ENCODE measurements around the gene FHIT.

The FHIT gene

DNA sequence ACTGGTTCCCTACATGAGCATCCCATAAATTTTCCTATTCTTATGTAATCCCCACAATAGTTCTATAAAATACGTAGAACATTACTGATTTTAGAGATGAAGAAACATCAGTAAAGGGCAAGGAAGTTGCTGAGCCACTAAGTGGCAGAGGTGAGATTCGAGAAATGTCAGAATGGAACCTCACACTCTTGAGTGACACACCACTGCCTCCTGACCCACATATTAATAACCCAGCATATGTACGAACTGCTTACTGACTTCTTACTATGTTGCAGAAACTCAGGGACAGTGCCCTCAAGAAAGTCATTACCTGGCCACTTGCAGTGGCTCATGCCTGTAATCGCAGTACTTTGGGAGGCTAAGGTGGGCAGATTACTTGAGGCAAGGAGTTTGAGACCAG is 1022.4 kb downstream of the FHIT start:
- no peaks in the 10 kb centered on the region for H3K4me1 ChIP-seq
- TF ChIP-seq, protein P1, sequence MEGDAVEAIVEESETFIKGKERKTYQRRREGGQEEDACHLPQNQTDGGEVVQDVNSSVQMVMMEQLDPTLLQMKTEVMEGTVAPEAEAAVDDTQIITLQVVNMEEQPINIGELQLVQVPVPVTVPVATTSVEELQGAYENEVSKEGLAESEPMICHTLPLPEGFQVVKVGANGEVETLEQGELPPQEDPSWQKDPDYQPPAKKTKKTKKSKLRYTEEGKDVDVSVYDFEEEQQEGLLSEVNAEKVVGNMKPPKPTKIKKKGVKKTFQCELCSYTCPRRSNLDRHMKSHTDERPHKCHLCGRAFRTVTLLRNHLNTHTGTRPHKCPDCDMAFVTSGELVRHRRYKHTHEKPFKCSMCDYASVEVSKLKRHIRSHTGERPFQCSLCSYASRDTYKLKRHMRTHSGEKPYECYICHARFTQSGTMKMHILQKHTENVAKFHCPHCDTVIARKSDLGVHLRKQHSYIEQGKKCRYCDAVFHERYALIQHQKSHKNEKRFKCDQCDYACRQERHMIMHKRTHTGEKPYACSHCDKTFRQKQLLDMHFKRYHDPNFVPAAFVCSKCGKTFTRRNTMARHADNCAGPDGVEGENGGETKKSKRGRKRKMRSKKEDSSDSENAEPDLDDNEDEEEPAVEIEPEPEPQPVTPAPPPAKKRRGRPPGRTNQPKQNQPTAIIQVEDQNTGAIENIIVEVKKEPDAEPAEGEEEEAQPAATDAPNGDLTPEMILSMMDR (IDR thresholded peaks at IDR 0.05; ENCODE audit: low read depth, low read length), result no peak
- no peaks in the 10 kb centered on the region for H3K27me3 ChIP-seq
- no peak overlapping the region for H3K4me3 ChIP-seq (ENCODE audit: low read depth, low read length)
- no peak for DNase-seq
- H3K36me3 ChIP-seq, result no peaks in the 10 kb centered on the region
- no peaks in the 10 kb centered on the region for H3K9me3 ChIP-seq

DNA sequence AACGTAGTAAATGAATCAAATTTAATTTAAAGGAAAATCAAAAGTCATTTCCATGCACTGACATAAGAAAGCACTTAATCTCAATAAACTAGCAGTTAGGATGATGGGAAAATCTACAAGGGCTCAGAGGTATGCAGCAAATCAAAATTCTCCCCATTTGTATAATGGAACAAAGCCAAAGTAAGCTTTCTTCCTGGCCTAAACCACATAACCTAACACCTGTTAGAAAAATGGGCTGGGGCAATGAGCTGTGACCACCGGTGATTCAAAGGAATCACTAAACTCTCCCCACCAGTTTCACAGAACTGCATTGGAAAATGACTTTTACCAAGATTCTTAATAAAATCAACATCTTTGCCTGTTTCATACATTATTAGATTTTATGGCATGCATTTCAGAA is 1024.3 kb downstream of the FHIT start:
- H3K27me3 ChIP-seq, result no peaks in the 10 kb centered on the region
- TF ChIP-seq, protein P1 (IDR thresholded peaks at IDR 0.05; ENCODE audit: low read depth, low read length), result no peak

DNA sequence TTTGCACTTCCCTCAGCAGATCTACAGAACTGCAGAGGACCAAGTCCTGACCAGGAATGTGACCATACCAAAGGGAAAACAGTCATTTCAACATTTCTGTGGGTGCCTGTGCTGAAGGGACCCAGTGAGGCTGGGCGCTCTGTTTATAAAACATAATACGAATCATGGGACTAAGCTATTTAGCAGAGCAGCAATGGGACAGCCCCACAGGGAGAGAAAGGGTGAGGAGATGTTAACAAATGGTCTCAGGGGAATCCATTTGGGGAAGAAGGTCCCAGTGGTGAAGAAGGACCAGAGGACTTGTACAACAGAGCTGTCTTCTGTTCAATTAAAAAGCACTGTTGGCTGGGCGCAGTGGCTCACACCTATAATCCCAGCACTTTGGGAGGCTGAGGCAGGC is 1025.4 kb downstream of the FHIT start:
- Histone ChIP-seq H3K4me3 (ENCODE audit: low read depth, low read length) (no peak overlapping the region), H3K36me3 (no peaks in the 10 kb centered on the region), H3K9me3 (no peaks in the 10 kb centered on the region), H3K27me3 (no peaks in the 10 kb centered on the region), H3K4me1 (no peaks in the 10 kb centered on the region)
- no peak for DNase-seq
- TF ChIP-seq, protein P1 (IDR thresholded peaks at IDR 0.05; ENCODE audit: low read depth, low read length), result no peak

More for the DNA sequence above, 1024.3 kb downstream of the FHIT start:
- no peaks in the 10 kb centered on the region for H3K4me1 ChIP-seq
- DNase-seq, result no peak
- no peaks in the 10 kb centered on the region for H3K36me3 ChIP-seq
- H3K9me3 ChIP-seq, result no peaks in the 10 kb centered on the region
- no peak overlapping the region for H3K4me3 ChIP-seq (ENCODE audit: low read depth, low read length)

DNA sequence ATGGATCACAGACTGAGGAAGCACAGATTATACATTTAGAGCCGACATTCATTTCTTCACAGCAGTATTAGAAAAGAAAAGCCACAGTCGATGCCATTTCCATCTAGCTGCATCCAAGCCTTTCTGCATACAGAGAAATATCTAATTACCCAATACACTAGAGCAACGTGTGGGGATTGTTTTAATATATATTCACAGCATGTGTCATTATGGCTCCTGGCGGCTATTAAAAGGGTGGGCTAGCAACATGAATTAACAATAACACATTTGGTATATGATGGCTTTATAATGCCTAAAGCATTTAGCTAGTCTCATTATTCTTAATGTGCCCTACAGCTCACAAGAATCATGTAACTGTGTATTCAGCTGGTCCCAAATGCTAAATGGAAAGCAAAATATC is 1030.5 kb downstream of the FHIT start:
- Histone ChIP-seq H3K9me3 (no peaks in the 10 kb centered on the region), H3K4me1 (no peaks in the 10 kb centered on the region), H3K27me3 (no peaks in the 10 kb centered on the region), H3K36me3 (no peaks in the 10 kb centered on the region), H3K4me3 (ENCODE audit: low read depth, low read length) (no peak overlapping the region)
- TF ChIP-seq, protein P1 (IDR thresholded peaks at IDR 0.05; ENCODE audit: low read depth, low read length), result no peak
- DNase-seq, result no peak

DNA sequence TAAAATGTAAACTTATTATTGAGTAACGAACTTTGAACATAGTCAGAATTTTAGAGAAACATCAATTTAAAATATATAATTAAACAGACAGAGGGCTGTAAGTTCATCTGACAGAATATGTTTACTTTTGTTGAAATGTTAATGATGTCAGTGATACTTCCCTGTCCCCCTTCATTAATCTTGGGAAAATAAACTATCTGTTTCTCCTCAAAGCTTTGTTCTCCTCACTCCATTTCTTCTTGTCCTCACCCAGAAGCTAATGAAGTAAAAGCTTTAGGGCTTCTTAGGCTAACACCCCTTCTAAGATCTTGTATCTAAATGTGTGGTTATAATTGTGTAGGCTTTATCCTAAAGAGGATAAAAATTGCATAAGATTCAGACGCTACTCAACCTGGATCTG is 1031.8 kb downstream of the FHIT start:
- TF ChIP-seq, protein P1 (IDR thresholded peaks at IDR 0.05; ENCODE audit: low read depth, low read length), result no peak
- no peaks in the 10 kb centered on the region for H3K4me1 ChIP-seq

DNA sequence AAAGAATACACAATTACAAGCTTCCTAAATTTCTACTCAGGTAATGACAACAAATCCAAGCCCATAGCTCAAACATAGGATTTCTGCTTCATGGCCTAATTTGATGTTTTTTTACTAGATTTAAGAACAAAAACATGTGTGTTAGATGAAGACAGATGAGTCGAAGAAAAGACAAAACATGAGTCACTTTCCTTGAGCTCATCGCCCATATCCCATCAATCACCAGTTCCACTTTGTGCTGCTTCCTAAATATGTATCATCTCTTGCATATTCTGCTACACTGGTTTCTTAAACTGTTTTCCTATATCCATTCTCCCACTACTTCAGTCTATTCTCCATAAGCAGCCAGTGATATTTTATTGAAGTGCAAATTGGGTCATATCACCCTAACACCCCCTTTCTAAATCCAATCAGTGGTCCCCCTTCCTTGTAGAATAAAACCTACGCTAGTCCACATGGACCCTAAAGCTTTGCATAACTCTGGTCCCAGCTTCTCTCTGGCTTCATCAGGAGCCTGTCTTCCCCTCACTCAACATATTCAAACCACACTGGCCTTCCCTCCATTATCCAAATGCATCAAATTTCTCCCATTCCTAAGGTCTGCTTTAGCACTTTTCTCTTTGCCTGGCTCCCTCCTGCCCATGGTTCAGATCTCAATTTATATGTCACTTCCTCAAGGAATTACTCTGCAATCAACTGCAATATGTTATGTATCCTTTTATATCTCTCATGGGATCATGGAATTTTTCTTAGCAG is 1033.9 kb downstream of the FHIT start:
- no peaks in the 10 kb centered on the region for H3K27me3 ChIP-seq
- no peak overlapping the region for H3K4me3 ChIP-seq (ENCODE audit: low read depth, low read length)
- DNase-seq, result no peak
- H3K4me1 ChIP-seq, result no peaks in the 10 kb centered on the region
- H3K9me3 ChIP-seq, result no peaks in the 10 kb centered on the region
- no peaks in the 10 kb centered on the region for H3K36me3 ChIP-seq
- TF ChIP-seq, protein P1 (IDR thresholded peaks at IDR 0.05; ENCODE audit: low read depth, low read length), result no peak

More for the DNA sequence above, 1031.8 kb downstream of the FHIT start:
- H3K9me3 ChIP-seq, result no peaks in the 10 kb centered on the region
- H3K27me3 ChIP-seq, result no peaks in the 10 kb centered on the region
- no peak for DNase-seq
- no peak overlapping the region for H3K4me3 ChIP-seq (ENCODE audit: low read depth, low read length)
- no peaks in the 10 kb centered on the region for H3K36me3 ChIP-seq
